HepG2 (cell line): ENCODE results near the gene KLHL8. TPM values are rescaled to one million over a fixed set of nuclear protein-coding genes. Genes with fewer than 3 reads are reported as not detected.

Source experiments
- AGO1 ChIP-seq: fragments of 200-400 bp; formaldehyde crosslinking; IDR thresholded peaks from 2 replicates; pipeline ENCODE4 v1.6.1; 2017; ENCODE audit warnings: mild to moderate bottlenecking, low read depth, low read length, moderate library complexity; ENCODE audit not compliant: poor library complexity, severe bottlenecking
- FLYWCH1 ChIP-seq: sonication (generic); formaldehyde crosslinking; IDR thresholded peaks from 2 replicates; pipeline ENCODE4 v1.8.1; 2023; ENCODE audit warnings: mild to moderate bottlenecking, missing genetic modification reagents
- GZF1 ChIP-seq: sonication (generic); formaldehyde crosslinking; IDR thresholded peaks from 2 replicates; pipeline ENCODE4 v1.5.1; 2020; ENCODE audit warnings: mild to moderate bottlenecking, missing genetic modification reagents
- HDAC2 ChIP-seq: sonication (generic); formaldehyde crosslinking; IDR thresholded peaks from 2 replicates; pipeline ENCODE4 v1.4.0; 2020; ENCODE audit warnings: missing genetic modification reagents
- KAT7 ChIP-seq: IDR thresholded peaks from 2 replicates; pipeline ENCODE4 v1.6.1; 2018; ENCODE audit warnings: borderline replicate concordance, missing compliant biosample characterization
- KDM4B ChIP-seq: sonication (generic); formaldehyde crosslinking; IDR thresholded peaks from 2 replicates; pipeline ENCODE4 v1.4.0; 2020; ENCODE audit warnings: missing genetic modification reagents
- SALL1 ChIP-seq: sonication (generic); formaldehyde crosslinking; IDR thresholded peaks from 2 replicates; pipeline ENCODE4 v1.8.0; 2022; ENCODE audit warnings: mild to moderate bottlenecking, missing genetic modification reagents
- SIN3A ChIP-seq: IDR thresholded peaks from 2 replicates; pipeline ENCODE4 v1.6.1; 2011; ENCODE audit warnings: low read depth, mild to moderate bottlenecking, control low read depth, low read length, borderline replicate concordance
- STAG1 ChIP-seq: sonication (generic); formaldehyde crosslinking; IDR thresholded peaks from 2 replicates; pipeline ENCODE4 v1.4.0; 2020; ENCODE audit warnings: missing genetic modification reagents
- TBL1XR1 ChIP-seq: fragments of 150-350 bp; IDR thresholded peaks from 2 replicates; pipeline ENCODE4 v1.6.1; 2014; ENCODE audit warnings: borderline replicate concordance, low read length; ENCODE audit not compliant: partially characterized antibody
- ZNF263 ChIP-seq: sonication (generic); formaldehyde crosslinking; IDR thresholded peaks from 2 replicates; pipeline ENCODE4 v1.4.0; 2020; ENCODE audit warnings: missing genetic modification reagents
- ZNF556 ChIP-seq: sonication (generic); formaldehyde crosslinking; IDR thresholded peaks from 2 replicates; pipeline ENCODE4 v1.4.0; 2020; ENCODE audit warnings: mild to moderate bottlenecking, missing genetic modification reagents, borderline replicate concordance
- ZNF563 ChIP-seq: sonication (generic); formaldehyde crosslinking; IDR thresholded peaks from 2 replicates; pipeline ENCODE4 v1.8.0; 2022; ENCODE audit warnings: mild to moderate bottlenecking, moderate library complexity, missing genetic modification reagents
- ZNF75D ChIP-seq: sonication (generic); formaldehyde crosslinking; IDR thresholded peaks from 2 replicates; pipeline ENCODE4 v1.8.1; 2023; ENCODE audit warnings: missing genetic modification reagents, mild to moderate bottlenecking, borderline replicate concordance
- polyA plus RNA-seq, 8 experiments: library from polyadenylated mRNA; depleted of rRNA in 3 of 8; stranded (reverse) in 7 of 8; unstranded in 1 of 8; fragments of >200 nt; fragmentation: Illumina TruSeq in 4 of 8; extraction: Trizol in 4 of 8; gene quantifications; 2 replicates each; pipeline versions ENCODE4 v1.2.1 to v1.2.3, GENCODE V29; 2011 to 2016; ENCODE audit warnings: low read depth in 4 of 8, missing spikeins in 1 of 8, mixed read lengths in 1 of 8; ENCODE audit not compliant: insufficient read depth in 1 of 8
- total RNA-seq, 5 experiments: library from RNA; depleted of rRNA; stranded (reverse); fragments of >200 nt; fragmentation: Illumina TruSeq; extraction: Trizol; gene quantifications; 2 replicates each; pipeline ENCODE4 v1.2.3, GENCODE V29; 2016; ENCODE audit warnings: low read depth in 1 of 5
- TF ChIP-seq, protein P1 (sequence below): sonication (generic); formaldehyde crosslinking; IDR thresholded peaks from 2 replicates; pipeline ENCODE4 v1.5.0; 2020; ENCODE audit warnings: mild to moderate bottlenecking, missing genetic modification reagents, borderline replicate concordance
- TF ChIP-seq, protein P2 (sequence below), 2 experiments: sonication (generic) in 1 of 2; formaldehyde crosslinking in 1 of 2; IDR thresholded peaks; 2 replicates each; pipeline versions ENCODE4 v1.4.0 to v1.6.1; 2018 to 2020; ENCODE audit warnings: missing genetic modification reagents in 2 of 2, borderline replicate concordance in 1 of 2, low read depth in 1 of 2, mild to moderate bottlenecking in 1 of 2, missing biosample characterization in 1 of 2
- TF ChIP-seq, protein P3 (sequence below): sonication (generic); formaldehyde crosslinking; IDR thresholded peaks from 2 replicates; pipeline ENCODE4 v1.5.1; 2020; ENCODE audit warnings: missing genetic modification reagents, mild to moderate bottlenecking, borderline replicate concordance

Gene KLHL8
- total and polyA plus RNA-seq, 2 of the 13 experiments (the other 11 are each of a cell fraction or from before 2014, with no cell fraction given) = 2.8 to 11.7 TPM

DNA sequence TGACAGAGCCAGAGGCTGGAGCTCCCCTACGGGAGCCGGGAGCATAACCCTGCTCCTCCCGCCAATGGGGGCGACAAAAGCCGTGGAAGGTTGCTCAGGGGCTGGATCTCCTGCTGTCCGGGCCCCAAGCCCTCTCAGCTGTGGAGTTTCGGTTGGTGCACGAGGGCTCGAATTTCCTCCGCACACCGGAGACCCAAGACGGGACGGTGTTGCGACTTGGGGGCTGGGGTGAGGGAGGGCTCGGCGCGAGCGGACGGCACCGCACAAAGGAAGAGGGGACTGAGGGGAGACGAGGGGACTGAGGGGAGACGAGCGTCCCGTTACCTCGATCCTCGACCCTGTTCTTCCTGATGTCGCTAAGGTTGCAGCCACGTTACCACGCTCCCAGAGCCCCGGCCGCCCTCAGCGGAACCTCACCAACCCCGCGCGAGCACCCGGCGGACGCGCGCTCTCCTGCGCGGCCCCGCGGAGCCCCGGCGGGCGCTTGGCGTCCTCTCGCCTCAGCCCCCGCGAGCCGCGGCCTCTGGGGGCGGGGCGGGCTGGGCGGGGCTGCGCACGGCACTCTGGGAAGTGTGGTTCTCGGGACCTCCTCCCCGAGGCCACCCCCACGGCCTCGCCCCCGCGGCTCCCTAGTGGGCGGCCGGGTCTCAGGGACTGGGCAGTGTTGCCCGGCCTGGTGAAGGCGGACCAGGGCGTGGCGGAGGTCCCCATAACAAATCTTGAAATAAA, at the start of gene KLHL8 (continued):
- TF ChIP-seq, protein P1, sequence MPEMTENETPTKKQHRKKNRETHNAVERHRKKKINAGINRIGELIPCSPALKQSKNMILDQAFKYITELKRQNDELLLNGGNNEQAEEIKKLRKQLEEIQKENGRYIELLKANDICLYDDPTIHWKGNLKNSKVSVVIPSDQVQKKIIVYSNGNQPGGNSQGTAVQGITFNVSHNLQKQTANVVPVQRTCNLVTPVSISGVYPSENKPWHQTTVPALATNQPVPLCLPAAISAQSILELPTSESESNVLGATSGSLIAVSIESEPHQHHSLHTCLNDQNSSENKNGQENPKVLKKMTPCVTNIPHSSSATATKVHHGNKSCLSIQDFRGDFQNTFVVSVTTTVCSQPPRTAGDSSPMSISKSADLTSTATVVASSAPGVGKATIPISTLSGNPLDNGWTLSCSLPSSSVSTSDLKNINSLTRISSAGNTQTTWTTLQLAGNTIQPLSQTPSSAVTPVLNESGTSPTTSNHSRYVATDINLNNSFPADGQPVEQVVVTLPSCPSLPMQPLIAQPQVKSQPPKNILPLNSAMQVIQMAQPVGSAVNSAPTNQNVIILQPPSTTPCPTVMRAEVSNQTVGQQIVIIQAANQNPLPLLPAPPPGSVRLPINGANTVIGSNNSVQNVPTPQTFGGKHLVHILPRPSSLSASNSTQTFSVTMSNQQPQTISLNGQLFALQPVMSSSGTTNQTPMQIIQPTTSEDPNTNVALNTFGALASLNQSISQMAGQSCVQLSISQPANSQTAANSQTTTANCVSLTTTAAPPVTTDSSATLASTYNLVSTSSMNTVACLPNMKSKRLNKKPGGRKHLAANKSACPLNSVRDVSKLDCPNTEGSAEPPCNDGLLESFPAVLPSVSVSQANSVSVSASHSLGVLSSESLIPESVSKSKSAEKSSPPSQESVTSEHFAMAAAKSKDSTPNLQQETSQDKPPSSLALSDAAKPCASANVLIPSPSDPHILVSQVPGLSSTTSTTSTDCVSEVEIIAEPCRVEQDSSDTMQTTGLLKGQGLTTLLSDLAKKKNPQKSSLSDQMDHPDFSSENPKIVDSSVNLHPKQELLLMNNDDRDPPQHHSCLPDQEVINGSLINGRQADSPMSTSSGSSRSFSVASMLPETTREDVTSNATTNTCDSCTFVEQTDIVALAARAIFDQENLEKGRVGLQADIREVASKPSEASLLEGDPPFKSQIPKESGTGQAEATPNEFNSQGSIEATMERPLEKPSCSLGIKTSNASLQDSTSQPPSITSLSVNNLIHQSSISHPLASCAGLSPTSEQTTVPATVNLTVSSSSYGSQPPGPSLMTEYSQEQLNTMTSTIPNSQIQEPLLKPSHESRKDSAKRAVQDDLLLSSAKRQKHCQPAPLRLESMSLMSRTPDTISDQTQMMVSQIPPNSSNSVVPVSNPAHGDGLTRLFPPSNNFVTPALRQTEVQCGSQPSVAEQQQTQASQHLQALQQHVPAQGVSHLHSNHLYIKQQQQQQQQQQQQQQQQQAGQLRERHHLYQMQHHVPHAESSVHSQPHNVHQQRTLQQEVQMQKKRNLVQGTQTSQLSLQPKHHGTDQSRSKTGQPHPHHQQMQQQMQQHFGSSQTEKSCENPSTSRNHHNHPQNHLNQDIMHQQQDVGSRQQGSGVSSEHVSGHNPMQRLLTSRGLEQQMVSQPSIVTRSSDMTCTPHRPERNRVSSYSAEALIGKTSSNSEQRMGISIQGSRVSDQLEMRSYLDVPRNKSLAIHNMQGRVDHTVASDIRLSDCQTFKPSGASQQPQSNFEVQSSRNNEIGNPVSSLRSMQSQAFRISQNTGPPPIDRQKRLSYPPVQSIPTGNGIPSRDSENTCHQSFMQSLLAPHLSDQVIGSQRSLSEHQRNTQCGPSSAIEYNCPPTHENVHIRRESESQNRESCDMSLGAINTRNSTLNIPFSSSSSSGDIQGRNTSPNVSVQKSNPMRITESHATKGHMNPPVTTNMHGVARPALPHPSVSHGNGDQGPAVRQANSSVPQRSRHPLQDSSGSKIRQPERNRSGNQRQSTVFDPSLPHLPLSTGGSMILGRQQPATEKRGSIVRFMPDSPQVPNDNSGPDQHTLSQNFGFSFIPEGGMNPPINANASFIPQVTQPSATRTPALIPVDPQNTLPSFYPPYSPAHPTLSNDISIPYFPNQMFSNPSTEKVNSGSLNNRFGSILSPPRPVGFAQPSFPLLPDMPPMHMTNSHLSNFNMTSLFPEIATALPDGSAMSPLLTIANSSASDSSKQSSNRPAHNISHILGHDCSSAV = no peak
- TF ChIP-seq AGO1 (peak; percentile 25), ZNF556 (peak; percentile 25), GZF1 (CRISPR knock-in tag) (0 out of 2 replicates have a peak, but pooled peaks have one; percentile 45), ZNF263 (CRISPR knock-in tag) (no peak), ZNF75D (CRISPR knock-in tag) (no peak), HDAC2 (CRISPR knock-in tag) (peak; percentile 37; the same call in 1 of the 2 replicates), SALL1 (CRISPR knock-in tag) (peak; percentile 74; the same call in 1 of the 2 replicates), KDM4B (CRISPR knock-in tag) (peak; percentile 22; the same call in 1 of the 2 replicates), SIN3A (0 out of 2 replicates have a peak, but pooled peaks have one; percentile 13), ZNF563 (CRISPR knock-in tag) (peak; percentile 89; the same call in 1 of the 2 replicates), STAG1 (CRISPR knock-in tag) (no peak), FLYWCH1 (CRISPR knock-in tag) (no peak), KAT7 (CRISPR knock-in tag) (peak; percentile 85; the same call in 1 of the 2 replicates), TBL1XR1 (no peak)
- TF ChIP-seq, protein P2, sequence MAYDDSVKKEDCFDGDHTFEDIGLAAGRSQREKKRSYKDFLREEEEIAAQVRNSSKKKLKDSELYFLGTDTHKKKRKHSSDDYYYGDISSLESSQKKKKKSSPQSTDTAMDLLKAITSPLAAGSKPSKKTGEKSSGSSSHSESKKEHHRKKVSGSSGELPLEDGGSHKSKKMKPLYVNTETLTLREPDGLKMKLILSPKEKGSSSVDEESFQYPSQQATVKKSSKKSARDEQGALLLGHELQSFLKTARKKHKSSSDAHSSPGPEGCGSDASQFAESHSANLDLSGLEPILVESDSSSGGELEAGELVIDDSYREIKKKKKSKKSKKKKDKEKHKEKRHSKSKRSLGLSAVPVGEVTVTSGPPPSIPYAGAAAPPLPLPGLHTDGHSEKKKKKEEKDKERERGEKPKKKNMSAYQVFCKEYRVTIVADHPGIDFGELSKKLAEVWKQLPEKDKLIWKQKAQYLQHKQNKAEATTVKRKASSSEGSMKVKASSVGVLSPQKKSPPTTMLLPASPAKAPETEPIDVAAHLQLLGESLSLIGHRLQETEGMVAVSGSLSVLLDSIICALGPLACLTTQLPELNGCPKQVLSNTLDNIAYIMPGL (CRISPR knock-in tag; IDR thresholded peaks at IDR 0.05; ENCODE audit: borderline replicate concordance in 1 of 2, low read depth in 1 of 2) = peak; percentile 66 to 94; a peak in 2 of 4 replicates
- TF ChIP-seq, protein P3, sequence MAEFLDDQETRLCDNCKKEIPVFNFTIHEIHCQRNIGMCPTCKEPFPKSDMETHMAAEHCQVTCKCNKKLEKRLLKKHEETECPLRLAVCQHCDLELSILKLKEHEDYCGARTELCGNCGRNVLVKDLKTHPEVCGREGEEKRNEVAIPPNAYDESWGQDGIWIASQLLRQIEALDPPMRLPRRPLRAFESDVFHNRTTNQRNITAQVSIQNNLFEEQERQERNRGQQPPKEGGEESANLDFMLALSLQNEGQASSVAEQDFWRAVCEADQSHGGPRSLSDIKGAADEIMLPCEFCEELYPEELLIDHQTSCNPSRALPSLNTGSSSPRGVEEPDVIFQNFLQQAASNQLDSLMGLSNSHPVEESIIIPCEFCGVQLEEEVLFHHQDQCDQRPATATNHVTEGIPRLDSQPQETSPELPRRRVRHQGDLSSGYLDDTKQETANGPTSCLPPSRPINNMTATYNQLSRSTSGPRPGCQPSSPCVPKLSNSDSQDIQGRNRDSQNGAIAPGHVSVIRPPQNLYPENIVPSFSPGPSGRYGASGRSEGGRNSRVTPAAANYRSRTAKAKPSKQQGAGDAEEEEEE (CRISPR knock-in tag) = no peak; the same call in 1 of the 2 replicates
